ENCODE measurements around the gene PCNT.

DNA sequence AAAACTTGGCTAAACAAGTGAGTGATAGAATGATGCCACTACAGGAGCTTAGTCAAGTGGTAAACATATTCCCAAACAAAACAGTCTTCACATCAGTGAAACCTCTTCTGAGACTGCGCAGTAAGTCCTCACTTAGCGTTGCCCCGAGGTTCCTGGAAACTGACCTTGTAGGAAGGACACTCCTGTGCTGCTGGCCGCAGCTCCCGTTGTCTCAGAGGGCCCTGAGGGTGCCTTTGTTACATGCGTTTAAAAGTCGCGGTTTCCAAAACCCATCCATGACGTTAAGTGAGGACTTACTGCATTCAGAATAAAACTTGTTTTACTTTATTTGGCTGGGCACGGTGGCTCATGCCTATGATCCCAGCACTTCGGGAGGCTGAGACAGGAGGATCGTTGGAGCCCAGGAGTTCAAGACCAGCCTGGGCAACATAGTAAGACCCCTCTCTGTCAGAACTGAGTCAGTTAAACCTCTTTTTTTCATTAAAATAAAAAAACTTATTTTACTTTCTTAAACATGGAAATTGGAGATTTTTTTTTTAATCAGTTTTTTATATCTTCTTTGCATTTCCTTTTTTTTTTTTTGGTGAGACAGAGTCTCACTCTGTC, 98.8 kb downstream of the PCNT start:
- TF ChIP-seq CTCF (IDR thresholded peaks at IDR 0.05; ENCODE audit: insufficient read depth, low read length, poor library complexity, severe bottlenecking), result no peak
- TF ChIP-seq EZH2phosphoT487 (conservative IDR thresholded peaks at IDR 0.05; ENCODE audit: low read length), result no peak

All from SU-DHL-6 (cell line).